HG02610 (cell line): Measurements from ENCODE around the gene MYH11.
"Not testable (repeated sequence)": the region's sequence is repeated elsewhere in the genome, so short reads cannot be mapped to it uniquely, and the experiment has no call there.

ENCODE experiments used
- ATAC-seq: cut with Tn5 transposase; IDR thresholded peaks from one replicate; pipeline ENCODE4 v1.9.1; 2021; ENCODE audit warnings: mild to moderate bottlenecking, moderate library complexity; ENCODE audit not compliant: unreplicated experiment

Gene MYH11

GRCh38 chr16:15846510-15846909 lies 10.3 kb downstream of the MYH11 start:
- no peak for ATAC-seq

DNA sequence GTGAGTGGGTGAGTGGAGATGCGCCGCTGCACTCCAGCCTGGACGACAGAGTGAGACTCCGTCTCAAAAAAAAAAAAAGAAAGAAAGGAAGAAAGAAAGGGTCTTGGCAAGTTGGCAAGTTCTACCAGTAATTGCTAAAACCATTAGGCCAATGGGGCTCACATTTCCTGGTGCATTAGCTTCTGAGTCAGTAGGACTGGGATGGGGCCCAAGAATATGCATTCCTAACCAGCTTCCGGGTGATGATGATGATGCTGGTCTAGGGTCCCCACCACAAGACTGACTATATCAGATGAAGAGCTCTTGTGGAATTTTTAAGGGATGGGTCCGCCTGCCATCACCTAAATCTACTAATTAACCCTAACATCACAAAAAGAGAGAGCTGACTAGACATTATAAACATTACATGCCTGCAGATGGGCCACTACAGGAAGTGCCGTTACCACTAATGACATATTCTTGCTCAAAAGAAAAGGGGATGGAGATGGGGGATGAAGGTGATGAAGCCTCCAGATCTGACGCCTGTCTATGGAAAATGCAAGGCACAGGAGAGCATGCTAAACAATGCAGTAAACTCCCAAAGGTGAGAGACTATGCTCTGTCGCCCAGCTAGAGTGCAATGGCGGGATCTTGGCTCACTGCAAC lies 13.1 kb downstream of the MYH11 start:
- ATAC-seq, result no peak

- not testable (repeated sequence) for ATAC-seq
Observed at GRCh38 chr16:15839204-15839603, 17.6 kb downstream of the MYH11 start.

DNA sequence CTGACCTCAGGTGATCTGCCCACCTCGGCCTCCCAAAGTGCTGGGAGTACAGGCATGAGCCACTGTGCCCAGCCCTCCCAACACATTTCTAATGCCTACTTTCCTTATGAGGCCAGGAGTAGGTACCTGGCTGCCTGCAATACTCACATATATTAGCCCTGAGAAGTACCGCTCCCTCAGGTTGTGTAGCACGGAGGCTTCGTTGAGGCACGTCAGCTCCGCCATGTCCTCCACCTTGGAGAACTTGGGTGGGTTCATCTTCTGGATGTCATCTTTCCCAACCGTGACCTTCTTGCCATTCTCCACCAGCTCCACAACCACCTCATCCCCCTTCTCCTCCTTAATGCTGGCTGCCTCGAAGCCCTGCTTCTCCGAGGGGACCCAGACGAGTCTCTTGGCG lies 19.1 kb downstream of the MYH11 start:
- ATAC-seq, result no peak

DNA sequence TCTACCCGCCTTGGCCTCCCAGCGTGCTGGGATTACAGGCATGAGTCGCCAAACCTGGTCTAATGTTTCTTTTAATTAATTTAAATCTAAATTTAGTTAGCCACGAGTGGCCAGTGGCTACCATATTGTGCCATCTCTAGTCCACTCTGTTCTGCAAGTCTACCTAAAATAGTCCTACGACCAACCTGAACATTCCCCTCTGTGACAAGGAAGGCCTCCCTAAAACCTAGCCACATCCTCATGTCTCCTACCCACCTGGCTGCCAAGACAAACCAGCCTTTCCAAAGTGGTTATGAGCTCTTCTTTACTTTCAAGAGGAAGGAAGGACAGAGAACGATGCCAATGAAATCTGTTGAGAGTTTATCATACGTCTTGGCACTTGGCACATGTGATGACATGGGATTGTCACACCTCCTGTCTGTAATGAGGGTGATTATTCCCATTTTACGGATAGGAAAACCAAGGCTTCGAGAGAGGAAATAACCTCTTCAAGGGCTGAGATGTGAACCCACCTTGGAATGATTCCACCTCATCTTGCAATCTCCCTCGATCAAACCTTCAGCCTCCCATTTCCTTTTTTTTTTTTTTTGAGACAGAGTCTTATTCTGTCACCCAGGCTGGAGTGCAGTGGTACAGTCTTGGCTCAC lies 19.7 kb downstream of the MYH11 start:
- ATAC-seq, result no peak

DNA sequence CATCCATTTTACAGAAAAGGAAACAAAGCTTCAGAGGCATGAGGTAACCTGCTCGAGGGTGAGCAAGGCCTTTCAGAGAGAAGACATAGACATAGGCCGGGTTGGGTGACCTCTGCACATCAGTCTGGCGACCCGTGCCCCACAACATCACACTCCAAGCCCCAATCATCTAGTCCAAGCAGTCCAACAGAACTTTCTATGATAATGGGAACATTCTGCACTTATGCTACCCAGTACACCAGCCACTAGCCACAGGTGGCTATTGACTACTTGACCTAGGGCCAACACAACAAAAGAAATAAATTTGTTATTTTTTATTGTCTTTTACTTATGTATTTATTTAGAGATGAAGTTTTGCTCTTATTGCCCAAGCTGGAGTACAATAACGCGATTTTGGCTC lies 20.8 kb downstream of the MYH11 start:
- no peak for ATAC-seq

GRCh38 chr16:15835136-15835878 lies 21.5 kb downstream of the MYH11 start:
- no peak for ATAC-seq

DNA sequence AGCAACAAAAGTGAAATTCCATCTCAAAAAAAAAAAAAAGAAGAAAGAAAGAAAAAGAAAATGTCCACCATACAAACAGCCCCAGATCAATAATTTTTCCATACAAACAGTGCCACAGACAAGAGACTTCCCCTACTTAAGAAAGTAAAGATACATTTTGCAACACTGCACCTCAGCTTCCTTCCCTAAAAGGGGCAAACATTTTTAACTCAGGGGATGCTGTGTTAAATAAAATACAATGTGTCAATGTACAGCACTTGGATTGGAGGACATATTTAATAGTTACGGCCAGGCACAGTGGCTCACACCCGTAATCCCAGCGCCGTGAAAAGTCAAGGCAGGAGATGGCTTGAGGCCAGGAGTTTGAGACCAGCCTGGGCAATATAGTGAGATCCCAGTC lies 22.3 kb downstream of the MYH11 start:
- ATAC-seq, result no peak

GRCh38 chr16:15833541-15833940 lies 23.3 kb downstream of the MYH11 start:
- ATAC-seq, result no peak

- ATAC-seq, result no peak
Observed at GRCh38 chr16:15832241-15832640, 24.6 kb downstream of the MYH11 start.

DNA sequence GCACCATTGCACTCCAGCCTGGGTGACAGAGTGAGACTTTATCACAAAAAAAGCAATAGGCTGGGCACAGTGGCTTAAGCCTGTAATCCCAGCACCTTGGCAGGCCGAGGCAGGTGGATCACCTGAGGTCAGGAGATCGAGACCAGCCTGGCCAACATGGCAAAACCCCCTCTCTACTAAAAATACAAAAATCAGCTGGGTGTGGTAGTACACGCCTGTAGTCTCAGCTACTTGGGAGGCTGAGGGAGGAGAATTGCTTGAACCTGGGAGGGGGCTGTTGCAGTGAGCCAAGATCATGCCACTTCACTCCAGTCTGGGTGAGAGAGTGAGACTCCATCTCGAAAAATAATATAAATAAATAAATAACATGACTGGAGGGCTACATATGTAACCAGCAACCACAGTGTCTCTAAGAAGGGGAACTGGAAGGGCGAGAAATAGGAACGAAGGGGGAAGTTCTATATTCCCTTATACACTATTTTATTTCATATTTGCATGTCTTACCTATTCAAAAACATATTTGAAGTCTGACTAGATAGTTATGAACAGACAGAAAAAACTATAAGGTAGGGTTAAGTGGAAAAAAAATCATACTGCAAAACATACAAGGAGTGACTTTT lies 25.9 kb downstream of the MYH11 start:
- no peak for ATAC-seq

GRCh38 chr16:15829460-15829859 lies 27.4 kb downstream of the MYH11 start:
- no peak for ATAC-seq

DNA sequence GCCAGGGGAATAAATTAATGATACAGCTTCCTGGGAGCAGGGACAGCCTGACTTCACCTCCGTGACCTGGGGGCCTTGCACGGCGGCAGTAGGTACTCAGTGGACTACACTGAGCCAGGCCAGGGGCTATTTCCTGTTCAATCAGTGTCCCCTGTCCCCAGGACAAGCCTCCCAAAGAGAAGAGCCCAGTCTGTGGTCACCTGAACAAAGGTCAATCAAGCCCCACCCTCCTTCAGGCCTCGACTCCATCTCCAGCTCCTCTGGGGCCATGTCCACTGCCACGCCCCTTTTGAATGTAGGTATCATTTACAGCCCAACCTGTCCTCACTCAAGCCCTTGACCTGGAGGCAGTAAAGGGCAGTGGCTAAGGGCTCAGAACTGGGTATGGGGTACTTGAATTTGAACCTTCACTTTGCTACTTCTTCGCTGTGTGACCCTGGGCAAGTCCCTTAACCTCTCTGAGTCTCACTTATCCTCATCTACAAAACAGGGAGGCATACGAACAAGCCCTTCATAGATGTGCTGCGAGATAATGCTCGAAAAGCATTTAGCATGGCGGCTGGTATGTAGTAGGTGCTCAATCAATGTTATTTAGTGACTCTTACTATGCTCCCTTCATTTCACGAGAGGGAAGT lies 29.0 kb downstream of the MYH11 start:
- ATAC-seq, result no peak

GRCh38 chr16:15827299-15827698 lies 29.5 kb downstream of the MYH11 start:
- ATAC-seq, result no peak

- no peak for ATAC-seq
Observed at GRCh38 chr16:15825750-15826305, 31.0 kb downstream of the MYH11 start.

DNA sequence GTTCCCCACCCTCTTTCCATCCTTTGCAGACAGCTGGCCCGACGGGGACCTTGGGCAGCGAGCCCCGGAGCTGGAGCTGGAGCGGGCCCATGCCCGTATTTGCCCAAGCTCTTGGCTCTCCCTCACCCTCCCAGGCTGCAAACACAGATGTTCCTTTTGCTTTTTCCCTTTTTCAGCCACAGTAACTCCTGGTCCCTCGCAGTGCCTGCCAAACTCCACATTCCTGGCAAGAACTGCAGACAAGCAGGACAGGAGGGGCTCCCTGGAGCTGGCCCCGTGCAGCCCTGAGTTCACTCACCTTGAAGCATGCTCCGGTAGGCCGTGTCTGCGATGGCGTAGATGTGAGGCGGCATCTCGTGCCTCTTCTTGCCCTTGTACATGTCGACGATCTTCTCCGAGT lies 33.9 kb downstream of the MYH11 start:
- no peak for ATAC-seq

GRCh38 chr16:15820837-15821236 lies 36.0 kb downstream of the MYH11 start:
- no peak for ATAC-seq

GRCh38 chr16:15819046-15819445 lies 37.8 kb downstream of the MYH11 start:
- no peak for ATAC-seq

DNA sequence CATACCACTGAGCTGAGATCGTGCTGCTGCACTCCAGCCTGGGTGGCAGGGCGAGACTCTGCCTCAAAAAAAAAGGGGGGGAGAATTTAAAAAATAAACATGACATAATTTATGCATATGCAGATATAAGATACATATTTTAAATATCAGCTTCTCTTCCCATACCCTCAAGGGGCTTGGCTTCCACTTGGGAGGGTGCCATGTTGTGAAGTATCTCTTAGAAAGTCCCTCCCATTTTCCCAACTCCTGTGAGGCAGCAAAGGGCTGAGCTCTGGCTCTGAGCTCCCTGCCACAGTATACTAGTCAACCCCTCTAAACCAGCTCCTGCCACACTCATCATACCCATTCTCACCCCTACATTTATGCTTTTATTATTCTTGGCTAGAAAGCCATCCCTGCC lies 39.4 kb downstream of the MYH11 start:
- ATAC-seq, result no peak

DNA sequence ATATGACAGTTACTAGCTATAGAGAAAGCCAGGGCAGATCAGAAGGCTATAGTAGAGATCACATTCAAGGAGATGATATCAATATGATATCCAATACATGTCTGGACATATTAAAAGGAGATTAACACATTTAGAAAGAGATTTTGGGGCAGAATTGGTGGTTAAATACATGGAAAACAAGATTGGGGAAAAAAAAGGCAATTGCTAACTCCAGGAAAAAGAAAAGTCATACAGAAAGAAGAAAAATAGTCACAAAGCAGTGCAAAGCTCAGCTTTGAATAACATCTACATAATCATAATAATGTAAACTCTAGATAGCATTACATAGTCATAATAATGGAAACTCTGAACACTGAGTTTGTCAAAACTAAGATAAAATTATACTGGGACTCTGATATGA lies 40.6 kb downstream of the MYH11 start:
- no peak for ATAC-seq

GRCh38 chr16:15812401-15812750 lies 44.5 kb downstream of the MYH11 start:
- ATAC-seq, result not testable (repeated sequence)
